SKM-1 (cell line): Measurements from ENCODE around the gene CHN1.

ENCODE experiments used
- DNase-seq: peaks from one replicate; lab custom pipeline; 2025; ENCODE audit not compliant: unreplicated experiment; lab: John Stamatoyannopoulos, UW

The CHN1 gene

DNA sequence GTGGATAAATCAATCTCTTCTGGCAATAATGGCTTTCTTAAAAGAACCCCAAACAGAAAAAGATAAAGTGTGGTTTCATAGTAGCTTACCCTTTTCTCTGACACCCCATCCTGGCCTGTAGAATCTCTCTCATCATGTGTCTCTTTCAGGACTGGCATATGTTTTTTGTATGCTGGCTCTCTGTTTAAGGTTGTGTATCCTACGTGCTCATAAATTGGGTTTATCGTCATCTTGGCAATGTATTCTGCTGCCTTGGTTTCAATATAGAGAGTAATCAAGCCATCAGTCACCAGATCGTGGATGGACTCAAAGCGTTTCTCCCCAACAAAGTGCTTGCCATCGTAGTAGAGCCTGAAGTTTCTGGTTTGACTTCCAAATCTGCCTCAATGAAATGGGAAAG is 127.4 kb downstream of the CHN1 start:
- DNase-seq, result no peak

DNA sequence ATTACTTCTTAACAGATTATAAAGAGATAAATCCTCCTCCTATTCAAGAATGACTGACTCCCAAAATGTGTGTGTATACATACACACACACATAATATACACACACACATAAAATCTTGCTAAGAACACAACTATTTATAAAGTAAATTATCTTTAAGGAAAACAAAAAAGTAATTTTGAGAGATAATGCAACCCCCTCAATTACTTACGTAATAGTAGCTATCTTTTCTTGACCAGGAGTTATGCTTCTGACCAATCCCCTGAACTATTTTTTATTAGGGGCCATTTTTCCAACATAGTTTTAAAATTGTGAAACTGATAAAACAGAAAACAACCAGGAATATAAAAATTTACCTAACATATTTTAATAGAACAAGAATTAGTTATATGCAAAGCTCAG is 127.9 kb downstream of the CHN1 start:
- no peak for DNase-seq

DNA sequence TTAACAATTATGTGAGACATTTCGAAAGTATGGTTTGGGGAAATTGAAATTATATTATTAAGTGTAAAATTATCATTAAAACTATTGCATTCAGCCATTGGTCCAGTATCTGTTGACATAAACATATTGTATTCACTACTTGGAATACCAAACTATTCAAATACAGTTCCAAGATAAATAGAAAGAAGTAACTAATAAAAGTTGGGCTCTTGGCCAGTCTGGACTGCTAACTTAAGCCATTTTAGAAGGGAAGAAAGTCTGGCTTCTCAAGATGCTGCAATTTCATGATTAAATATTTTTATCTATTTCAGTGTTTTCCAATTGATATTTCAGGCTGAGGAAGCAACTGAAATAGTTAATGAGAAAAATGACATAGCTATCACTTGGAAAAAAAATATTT is 131.1 kb downstream of the CHN1 start:
- DNase-seq, result no peak

DNA sequence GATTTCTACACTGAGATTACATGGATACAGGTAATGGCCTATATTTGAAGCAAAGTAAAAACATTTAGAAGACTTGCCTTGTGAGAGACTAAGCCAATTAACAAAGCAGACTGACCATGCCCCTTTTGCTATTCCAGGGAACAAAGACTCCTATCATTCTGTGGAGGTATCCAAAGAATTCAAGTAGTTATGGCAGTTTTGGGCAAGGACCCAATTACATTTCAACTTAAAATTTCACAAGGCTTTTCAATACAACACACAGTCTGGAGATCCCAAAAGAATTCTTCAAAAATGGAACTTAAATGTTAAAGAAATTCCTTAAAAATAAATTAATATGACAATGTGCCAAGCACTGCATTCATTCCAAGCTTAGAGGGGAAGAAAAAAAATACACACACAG is 131.7 kb downstream of the CHN1 start:
- DNase-seq, result no peak

DNA sequence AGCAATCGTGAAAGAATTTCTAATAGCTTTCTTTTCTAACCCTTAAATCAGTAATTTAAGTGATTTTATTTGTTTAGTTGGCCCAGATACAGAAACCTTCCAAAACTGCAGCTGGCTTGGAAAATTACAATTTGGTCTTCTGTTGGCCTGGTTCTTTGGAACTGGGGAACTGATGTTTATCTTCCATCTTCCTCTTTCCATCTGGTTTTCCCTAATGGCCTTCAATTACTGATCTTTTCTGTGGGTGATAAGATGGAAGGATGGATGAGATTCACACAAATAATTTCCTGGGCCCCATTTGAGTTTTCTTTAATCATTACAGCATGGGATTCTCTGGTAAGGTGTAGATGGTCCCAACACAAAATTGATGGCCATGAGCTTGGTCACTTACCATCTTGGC is 134.4 kb downstream of the CHN1 start:
- no peak for DNase-seq

DNA sequence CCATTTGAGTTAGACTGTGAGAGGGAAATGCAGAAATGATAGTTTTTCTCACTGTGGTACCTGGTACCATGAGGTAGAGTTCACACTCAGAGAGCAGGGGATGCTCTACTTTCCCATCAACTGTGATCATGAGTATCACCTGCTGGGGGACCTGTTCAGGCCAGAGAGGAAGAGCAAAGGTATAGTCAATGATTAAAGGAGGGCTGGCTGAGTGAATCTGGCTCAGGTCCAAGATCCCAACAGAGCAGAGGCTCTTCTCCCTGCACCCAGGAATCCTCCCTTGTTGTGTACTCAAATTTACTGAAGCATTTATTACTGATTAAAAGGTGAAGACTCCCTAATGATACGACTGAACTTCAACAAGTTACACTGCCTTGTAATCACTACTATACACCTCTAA is 136.3 kb downstream of the CHN1 start:
- DNase-seq, result no peak

DNA sequence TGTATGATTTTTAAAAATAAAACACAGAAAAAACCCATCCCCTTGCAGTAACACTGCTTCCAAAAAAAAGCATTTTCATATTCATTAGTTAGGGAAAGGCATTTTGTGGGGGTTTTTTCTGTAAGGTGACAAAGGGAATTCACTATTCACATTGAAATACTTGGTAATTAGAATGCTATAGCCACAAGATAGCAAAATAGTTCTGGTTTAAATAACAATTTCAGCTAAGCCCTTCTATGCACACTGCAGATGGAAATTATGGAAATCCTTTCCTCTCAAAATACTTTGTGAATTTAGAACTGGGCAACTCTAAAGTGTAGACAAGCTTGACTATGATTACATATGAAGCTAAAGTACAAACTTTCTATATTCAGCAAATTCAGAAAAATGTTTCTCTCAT is 138.8 kb downstream of the CHN1 start:
- no peak for DNase-seq

DNA sequence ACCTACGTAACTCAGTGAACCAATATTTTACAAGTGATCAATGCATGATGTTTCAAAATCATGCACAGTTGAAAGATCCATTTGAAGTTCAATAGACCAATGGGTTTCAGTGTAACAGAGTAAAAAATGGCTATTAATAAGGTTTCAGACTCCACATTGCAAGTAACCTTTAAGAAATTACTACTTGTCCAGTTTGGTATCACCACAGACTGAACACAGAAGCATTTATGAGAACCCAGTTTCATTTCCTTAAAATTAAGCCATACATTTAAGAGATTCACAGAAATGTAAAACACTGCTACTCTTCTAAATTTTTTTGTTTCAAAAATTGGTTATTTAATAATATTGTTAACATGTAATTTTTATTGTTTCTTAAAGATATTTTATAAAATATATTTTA is 142.0 kb downstream of the CHN1 start:
- DNase-seq, result no peak

DNA sequence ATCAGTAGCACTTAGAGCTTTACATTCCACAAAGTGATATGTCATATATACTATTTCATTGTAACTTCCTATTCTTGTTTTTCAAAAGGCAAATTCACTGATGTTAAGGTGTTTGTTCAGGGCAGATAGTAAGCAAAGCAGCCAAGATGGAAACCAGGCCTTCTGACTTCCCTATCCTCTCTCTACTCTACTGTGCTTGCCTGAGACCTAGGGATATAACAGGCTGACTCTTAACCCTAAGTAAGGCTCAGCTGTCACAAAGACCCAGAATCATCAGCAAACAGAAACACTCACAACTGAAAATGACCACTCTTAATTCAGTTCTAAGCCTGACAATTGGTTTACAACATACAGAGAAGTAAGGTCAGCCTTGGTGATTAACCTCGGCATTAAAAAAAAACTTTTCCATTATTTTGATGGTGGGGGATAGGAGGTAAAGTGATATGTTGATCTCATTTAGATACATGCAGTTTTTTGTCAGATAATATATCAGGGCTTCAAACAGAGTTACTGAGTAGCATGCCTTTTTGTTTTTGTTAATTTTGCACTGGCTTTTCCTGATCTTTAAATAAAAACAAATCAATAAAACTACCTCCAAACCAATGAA is 145.5 kb downstream of the CHN1 start:
- no peak for DNase-seq

DNA sequence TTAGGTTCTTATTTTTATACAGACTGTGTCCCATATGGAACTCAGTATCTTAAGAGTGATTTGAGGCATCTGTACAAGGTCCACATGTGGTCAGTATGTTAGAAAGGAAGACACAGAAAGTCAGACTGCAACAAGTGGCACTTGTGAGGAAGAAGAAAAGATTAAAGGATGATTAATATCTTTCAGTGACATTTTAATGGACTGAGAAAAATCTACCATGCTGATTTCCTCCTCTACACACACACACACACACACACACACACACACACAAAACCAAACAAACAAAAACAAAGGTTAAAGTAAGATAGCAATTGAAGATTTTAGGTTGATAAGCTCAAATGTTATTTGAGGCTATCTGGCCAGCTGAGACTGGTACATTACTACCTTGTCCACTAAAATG is 146.4 kb downstream of the CHN1 start:
- DNase-seq, result no peak

DNA sequence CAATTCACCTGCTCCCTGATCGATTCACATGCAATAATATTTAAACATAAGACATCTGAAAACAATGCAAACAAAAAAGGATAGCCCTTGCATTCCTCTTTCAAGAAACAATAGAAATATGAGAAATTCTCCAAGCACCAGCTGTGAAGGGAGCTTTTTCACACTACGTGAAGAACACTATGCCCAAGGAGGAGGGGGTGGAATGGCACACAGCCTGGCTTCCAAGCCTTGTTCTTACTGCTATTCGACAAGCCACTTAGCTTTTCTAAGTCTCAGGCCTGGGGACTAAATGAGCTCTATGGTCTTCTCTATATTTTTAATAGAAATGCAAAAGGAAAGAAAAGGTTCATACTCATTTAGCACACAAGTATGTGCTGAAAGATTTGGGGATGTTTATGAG is 148.7 kb downstream of the CHN1 start:
- no peak for DNase-seq

DNA sequence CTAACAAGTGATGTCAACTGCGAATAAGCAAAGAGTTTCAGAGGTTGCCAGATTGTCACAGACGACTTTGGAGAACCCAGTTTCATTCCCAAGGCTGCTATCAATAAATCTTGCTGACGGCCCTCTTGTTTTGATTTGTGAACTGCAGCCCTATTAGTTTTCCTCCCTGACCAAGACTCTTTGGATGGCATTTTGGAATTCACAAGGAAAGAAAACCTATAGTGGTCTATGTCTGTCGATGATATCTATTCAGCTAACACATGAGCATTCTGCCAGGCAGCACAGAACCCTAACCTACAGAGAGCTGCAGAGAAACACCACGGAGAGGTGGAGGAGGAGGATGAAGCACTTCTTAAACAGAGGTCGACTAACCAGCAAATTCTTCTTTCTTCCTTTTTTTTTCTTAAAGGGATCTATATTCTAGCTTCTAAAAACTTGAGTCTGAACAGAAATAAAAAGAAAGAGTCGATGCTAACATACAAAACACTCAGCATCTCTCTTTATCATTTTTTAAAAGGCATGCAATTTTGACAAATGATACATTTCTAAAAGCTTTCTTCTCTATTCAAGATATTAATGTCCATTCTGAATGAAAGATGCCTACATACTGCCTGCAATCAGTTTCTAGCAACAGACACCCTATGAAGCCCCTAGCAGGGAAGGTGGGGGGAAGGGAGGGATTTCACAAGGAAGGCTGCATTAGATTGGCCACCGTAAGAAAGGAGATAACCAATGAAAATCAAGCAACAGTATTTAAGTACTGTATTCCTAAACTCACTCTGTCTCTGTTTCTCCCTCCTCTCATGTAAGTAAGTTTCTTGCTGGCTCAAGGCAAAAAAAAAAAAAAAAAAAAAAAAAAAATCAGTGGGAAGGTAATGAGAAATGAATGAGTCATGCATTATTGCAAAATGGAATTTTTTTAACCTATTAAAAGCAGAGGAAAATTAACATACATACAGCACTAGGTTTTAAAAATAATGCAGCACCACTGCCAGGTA is 157.9 kb downstream of the CHN1 start:
- DNase-seq, result no peak

DNA sequence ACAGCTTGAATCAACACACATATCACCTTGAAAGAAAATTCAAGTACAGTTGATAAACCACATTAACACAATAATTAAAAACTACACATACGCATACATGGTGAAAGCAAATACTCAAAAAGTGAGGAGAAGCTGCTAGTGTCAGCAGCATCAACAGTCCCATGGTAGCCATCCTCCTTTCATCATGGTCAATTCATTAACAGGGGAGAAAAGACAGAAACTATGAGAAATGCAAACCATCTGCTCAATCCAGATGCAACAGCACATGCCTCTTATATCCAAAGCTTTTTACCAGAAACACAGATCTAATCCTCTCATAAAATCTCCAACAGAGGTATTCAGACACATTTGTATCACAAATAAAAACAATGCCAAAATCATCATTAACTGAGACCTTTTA is 159.0 kb downstream of the CHN1 start:
- DNase-seq, result no peak

DNA sequence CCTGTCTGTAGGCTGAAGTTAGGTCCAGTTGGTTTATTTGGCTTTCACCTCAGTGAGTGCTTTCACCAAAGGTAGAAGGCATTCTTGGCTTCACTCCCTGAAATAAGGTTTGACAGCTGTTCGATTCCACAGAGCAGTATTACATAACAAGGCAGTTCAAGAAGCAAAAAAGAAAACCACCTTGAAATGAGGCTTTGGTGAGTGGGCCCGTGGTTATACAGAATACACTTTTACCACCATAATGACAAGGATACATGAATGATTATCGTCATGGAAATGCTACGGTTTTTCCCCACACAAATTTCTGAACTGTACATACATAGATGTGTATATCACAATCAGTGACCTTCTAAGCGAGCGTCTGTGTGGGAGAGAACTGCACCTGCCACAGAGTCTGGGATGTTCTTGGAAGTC is 160.9 kb downstream of the CHN1 start:
- no peak for DNase-seq

DNA sequence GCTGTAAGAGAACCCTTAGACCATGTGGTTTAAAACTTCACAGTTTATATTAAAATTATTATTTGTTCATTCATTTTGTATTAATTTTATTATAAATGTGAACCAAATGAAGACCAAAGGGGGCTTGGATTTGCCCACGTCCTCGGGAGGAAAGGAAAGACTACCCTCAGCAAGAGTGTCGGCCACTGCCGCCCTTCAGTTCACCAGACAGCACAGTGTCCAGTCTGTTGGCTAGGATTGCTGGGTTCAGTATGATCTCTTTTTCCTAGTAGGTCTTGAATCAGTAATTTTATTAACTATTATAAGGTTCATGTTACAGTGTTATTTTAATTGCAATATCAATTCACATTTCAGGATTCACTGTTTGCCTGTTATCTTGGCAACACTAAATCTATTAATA is 162.7 kb downstream of the CHN1 start:
- no peak for DNase-seq

DNA sequence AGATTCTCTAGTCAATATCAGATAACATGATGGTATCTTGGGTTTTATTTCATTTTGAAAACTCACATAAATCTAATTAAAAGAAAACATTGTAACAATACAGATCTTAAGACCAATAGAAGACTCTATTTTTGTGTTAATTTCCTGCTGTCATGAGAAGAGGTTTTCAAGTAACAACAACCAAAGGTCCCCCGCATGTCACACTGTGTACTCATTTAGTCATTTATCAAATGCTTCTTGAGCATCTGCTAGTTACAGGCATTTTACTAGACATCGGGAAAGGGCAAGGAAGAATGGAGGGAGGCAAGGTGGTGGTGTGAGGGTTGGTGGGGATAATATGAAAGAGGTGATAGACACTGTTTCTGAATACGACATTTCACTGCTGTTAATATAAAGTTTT is 163.2 kb downstream of the CHN1 start:
- no peak for DNase-seq

DNA sequence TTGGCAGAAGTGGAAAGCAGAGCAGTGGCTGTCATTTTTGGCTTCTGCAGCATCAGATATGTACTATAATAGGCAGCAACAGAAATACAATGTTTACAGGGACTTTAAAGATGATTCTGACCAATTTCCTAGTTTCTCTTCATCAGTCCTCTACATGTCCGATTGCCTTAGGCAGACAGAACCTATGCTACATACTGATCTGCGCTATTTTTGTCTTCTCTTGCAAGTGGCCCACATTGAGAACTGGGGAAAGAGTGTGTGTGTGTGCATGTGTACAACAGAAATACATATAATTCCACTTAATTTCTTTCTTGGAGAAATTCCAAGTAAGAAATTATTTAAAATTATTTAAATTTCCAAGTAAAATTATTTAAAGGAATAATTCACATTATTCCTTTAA is 163.8 kb downstream of the CHN1 start:
- DNase-seq, result no peak

DNA sequence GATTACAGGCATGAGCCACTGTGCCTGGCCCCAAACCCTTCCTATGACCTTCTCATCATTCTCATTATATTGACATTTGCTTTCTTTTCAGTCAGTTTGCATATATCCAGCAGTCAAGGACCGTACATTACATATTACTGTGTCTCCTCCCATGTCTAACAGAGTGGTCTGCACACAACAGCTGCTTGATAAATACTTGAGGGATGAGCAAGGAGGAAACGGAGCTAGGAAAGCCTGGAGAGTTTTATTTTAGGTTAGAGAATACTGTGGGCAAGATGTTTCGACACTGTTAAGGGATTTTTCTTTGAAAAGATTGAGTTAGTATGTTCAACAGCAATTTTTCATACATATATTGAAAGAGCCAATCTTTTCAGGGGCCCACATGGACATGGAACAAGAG is 164.7 kb downstream of the CHN1 start:
- no peak for DNase-seq

DNA sequence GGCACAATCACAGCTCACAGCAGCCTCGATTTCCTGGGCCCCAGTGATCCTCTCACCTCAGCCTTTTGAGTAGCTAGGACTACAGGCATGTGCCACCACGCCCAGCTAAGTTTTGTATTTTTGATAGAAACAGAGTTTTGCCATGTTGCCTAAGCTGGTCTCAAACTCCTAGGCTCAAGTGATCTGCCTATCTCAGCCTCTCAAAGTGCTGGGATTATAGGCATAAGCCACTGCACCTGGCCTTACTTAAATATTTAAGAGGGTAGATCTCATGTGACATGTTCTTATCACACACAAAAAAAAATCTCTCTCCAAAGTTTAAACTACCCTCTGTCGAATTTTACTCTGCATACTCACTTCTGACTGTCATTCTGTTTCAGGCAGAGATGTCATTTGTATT is 165.5 kb downstream of the CHN1 start:
- no peak for DNase-seq

DNA sequence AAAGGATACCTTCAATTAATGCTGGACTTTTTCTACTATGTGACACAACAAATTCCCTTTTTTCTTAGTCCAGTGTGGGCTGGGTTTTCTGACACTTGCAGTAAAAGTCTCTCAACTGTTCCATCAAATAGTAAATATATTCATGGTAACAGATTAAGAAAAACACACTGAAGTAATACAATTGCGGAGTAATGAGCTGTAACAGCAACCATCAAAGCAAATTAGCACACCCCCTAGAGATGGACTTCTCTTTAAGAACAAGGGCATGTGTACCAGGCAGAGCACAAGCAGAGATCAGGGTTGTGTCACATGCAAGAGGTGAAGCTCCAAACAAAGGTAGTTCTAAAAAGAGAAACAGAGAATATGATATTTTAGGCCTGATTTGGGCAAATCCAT is 168.2 kb downstream of the CHN1 start:
- DNase-seq, result no peak

DNA sequence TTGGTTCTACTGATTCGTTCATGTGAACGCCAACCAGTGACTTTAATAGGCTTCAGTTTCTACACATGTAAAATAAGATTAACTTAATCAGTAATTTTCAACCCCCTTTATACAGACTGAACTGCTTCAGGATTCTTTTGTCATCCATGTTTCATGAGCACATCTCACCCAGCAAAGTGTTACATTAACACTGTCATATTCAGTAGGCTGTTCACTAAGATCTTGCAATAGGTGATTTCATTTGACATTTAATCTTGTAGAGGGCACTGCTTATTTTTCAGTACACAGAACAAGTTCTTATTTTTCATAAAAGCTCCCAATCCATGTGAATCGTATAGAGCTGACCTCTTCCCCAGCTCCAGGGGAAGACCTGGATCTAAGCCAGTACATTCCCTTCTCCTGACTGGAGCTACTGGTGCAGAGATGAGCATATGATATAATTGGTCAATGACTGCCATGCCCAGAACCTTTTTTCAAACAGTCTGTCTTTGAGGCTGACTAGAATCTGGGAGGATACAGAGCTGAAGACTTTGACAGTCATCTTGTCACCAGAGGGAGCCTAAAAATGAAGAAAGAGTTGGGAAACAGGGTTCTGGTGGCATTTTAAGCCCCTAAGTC is 168.7 kb downstream of the CHN1 start:
- DNase-seq, result no peak

DNA sequence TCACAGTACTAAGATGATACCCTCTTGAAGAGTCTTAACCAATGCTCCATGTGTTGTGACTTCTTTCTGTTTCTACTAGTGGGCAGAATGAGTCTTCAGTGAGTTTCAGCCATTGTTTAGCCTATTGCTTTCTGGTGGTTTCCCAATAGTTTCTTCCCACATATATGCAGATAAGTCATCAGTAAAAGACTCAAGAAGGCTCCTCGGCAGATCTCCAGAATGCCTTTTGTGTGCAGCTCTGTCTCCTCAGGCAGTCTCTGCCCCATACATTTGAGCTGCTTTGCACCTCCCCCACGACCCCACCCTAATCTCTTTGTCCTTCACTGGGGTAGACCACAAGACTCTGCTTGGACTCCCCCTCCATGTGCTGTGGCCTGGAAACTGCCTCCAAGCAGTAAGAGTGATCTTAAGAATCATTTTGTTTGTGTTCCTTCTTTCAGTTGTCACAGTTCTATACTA is 169.4 kb downstream of the CHN1 start:
- no peak for DNase-seq
